HL-60 (cell line): Measurements from ENCODE around the gene CABCOCO1.

Experiments
- GABPA ChIP-seq: IDR thresholded peaks from 2 replicates; pipeline ENCODE4 v1.6.1; 2012; ENCODE audit warnings: low read depth
- POLR2AphosphoS5 ChIP-seq: IDR thresholded peaks from 2 replicates; pipeline ENCODE4 v1.6.1; 2012; ENCODE audit warnings: low read depth
- TF ChIP-seq, protein P1 (sequence below): IDR thresholded peaks from 2 replicates; pipeline ENCODE4 v1.6.1; 2012; ENCODE audit warnings: low read depth; ENCODE audit not compliant: insufficient replicate concordance
- TF ChIP-seq, protein P2 (sequence below): IDR thresholded peaks from one replicate; pipeline ENCODE4 v1.5.1; 2011; ENCODE audit warnings: low read length, control low read depth, inconsistent platforms; ENCODE audit not compliant: insufficient read depth

DNA sequence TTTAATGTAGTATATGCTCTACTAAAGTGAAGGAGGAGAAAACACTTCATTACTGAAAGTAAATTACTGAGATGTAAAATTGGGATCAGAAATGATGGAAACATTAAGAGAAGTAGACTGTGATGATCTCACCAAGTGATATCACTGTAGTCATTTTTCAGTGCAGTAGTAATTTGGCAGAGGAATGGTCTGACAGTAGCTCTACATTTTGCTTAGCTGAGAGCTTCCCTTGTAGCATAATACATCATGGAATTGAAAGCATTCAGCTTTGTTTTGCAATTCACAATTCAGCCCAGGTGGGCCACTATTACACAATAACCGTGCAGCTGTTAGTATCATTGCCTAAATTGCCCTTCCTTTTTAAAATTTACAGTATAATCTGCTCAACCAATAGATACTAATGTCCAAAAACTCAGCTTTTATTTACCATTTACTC is 19.4 kb upstream of the CABCOCO1 start:
- TF ChIP-seq, protein P1, sequence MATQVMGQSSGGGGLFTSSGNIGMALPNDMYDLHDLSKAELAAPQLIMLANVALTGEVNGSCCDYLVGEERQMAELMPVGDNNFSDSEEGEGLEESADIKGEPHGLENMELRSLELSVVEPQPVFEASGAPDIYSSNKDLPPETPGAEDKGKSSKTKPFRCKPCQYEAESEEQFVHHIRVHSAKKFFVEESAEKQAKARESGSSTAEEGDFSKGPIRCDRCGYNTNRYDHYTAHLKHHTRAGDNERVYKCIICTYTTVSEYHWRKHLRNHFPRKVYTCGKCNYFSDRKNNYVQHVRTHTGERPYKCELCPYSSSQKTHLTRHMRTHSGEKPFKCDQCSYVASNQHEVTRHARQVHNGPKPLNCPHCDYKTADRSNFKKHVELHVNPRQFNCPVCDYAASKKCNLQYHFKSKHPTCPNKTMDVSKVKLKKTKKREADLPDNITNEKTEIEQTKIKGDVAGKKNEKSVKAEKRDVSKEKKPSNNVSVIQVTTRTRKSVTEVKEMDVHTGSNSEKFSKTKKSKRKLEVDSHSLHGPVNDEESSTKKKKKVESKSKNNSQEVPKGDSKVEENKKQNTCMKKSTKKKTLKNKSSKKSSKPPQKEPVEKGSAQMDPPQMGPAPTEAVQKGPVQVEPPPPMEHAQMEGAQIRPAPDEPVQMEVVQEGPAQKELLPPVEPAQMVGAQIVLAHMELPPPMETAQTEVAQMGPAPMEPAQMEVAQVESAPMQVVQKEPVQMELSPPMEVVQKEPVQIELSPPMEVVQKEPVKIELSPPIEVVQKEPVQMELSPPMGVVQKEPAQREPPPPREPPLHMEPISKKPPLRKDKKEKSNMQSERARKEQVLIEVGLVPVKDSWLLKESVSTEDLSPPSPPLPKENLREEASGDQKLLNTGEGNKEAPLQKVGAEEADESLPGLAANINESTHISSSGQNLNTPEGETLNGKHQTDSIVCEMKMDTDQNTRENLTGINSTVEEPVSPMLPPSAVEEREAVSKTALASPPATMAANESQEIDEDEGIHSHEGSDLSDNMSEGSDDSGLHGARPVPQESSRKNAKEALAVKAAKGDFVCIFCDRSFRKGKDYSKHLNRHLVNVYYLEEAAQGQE, result no peak
- TF ChIP-seq POLR2AphosphoS5 (no peak), GABPA (no peak)
- TF ChIP-seq, protein P2, sequence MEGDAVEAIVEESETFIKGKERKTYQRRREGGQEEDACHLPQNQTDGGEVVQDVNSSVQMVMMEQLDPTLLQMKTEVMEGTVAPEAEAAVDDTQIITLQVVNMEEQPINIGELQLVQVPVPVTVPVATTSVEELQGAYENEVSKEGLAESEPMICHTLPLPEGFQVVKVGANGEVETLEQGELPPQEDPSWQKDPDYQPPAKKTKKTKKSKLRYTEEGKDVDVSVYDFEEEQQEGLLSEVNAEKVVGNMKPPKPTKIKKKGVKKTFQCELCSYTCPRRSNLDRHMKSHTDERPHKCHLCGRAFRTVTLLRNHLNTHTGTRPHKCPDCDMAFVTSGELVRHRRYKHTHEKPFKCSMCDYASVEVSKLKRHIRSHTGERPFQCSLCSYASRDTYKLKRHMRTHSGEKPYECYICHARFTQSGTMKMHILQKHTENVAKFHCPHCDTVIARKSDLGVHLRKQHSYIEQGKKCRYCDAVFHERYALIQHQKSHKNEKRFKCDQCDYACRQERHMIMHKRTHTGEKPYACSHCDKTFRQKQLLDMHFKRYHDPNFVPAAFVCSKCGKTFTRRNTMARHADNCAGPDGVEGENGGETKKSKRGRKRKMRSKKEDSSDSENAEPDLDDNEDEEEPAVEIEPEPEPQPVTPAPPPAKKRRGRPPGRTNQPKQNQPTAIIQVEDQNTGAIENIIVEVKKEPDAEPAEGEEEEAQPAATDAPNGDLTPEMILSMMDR, result no peak
